ENCODE results near the gene USH2A. TPM values are rescaled to one million over a fixed set of nuclear protein-coding genes. Genes with fewer than 3 reads are reported as not detected.

The USH2A gene
- total RNA-seq, 1 experiment from 2014 or later = not detected

DNA sequence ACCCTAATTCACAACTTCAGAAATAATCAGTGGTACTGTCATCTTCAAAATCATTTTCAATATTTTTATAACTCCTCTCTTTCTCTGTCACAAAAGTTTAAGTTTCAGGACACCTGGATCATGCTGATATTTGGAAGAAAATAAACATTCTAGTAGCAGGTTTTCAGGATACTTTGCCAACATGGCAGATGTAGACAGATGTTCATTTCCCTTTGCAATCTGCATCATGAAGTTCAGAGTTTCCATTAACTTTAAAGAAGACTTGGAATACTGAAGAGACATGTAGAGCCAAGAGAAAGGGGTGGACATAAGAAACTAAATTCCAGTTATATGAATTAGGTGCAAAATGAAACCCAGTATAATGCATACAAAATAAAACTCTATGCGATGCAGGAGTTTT is 218.1 kb downstream of the USH2A start:
- H2AFZ ChIP-seq (ENCODE audit: low read depth, low read length, poor library complexity, severe bottlenecking) = no peak overlapping the region
- ChIA-PET RAD21 (ENCODE audit: low non-redundant PET in 1 of 2, low total read pairs in 2 of 2, uncharacterized antibody in 2 of 2, unreplicated experiment in 2 of 2) (no interaction called here), POLR2A (no interaction called here), CTCF (no interaction called here)
- H3K9me2 ChIP-seq (ENCODE audit: insufficient read depth) = no peaks in the 10 kb centered on the region
- no peaks in the 10 kb centered on the region; a peak in 1 of 4 replicates for H3K9me3 ChIP-seq (ENCODE audit: control insufficient read depth in 1 of 2, insufficient read depth in 1 of 2, low read depth in 1 of 2, low read length in 2 of 2)
- H3K9ac ChIP-seq (ENCODE audit: low read length) = no peak overlapping the region
- no peaks in the 10 kb centered on the region for H3K36me3 ChIP-seq (ENCODE audit: control insufficient read depth in 1 of 2, insufficient read depth in 2 of 2, low read length in 2 of 2)
- ATAC-seq = no peak
- TF ChIP-seq POLR2AphosphoS5 (IDR thresholded peaks at IDR 0.05; ENCODE audit: low read depth, low read length) = no peak
- TF ChIP-seq JUND (IDR thresholded peaks at IDR 0.05) = no peak
- intact Hi-C loops (cut with micrococcal nuclease) = no loop called here
- H3K27me3 ChIP-seq (ENCODE audit: insufficient read depth, low read length) = no peaks in the 10 kb centered on the region
- H4K20me1 ChIP-seq (ENCODE audit: insufficient read depth) = no peaks in the 10 kb centered on the region
- H3K4me3 ChIP-seq (replicated peaks in 1 of 2; ENCODE audit: low read depth in 1 of 2, low read length in 2 of 2) = no peak overlapping the region
- no peak overlapping the region for H3K27ac ChIP-seq (ENCODE audit: low read depth, low read length)
- no peak overlapping the region for H3K4me2 ChIP-seq (ENCODE audit: low read length)
- H3K4me1 ChIP-seq (ENCODE audit: control insufficient read depth in 1 of 2, insufficient read depth in 2 of 2, low read length in 2 of 2) = no peaks in the 10 kb centered on the region
- no peak for DNase-seq (ENCODE audit: low read depth, low spot score)
- H3K79me2 ChIP-seq (ENCODE audit: insufficient read depth, low read length) = no peaks in the 10 kb centered on the region
- BruUV-seq (replicated peaks) = no TSS peak

DNA sequence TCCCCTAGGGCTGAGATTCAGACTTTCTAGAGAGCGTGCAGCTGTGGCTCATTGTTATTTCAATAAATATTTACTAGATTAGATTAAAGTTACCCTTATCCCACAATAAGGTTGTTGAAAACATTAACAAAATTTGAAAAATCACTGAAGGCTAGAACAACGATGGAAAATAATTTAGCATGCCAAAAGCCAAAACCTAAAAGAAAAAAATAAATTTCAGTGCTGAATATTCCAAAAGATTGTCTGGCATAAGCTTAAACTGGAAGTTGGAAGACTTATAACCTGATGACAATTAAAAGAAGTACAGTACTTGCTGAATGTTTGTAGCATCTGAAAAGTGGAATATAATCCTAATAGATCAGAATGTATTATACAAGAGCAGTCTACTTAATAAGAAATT is 221.3 kb downstream of the USH2A start:
- ChIA-PET CTCF (no interaction called here), POLR2A (no interaction called here), RAD21 (ENCODE audit: low non-redundant PET in 1 of 2, low total read pairs in 2 of 2, uncharacterized antibody in 2 of 2, unreplicated experiment in 2 of 2) (no interaction called here)
- no peaks in the 10 kb centered on the region for H3K9me2 ChIP-seq (ENCODE audit: insufficient read depth)
- no peaks in the 10 kb centered on the region for H3K27me3 ChIP-seq (ENCODE audit: insufficient read depth, low read length)
- no peaks in the 10 kb centered on the region; a peak in 1 of 4 replicates for H3K9me3 ChIP-seq (ENCODE audit: control insufficient read depth in 1 of 2, insufficient read depth in 1 of 2, low read depth in 1 of 2, low read length in 2 of 2)
- DNase-seq (ENCODE audit: low read depth, low spot score) (no peak), ATAC-seq (no peak)
- intact Hi-C loops (cut with micrococcal nuclease) = no loop called here
- H3K4me1 ChIP-seq (ENCODE audit: control insufficient read depth in 1 of 2, insufficient read depth in 2 of 2, low read length in 2 of 2) = no peaks in the 10 kb centered on the region
- BruUV-seq (replicated peaks) = no TSS peak
- H3K4me3 ChIP-seq (replicated peaks in 1 of 2; ENCODE audit: low read depth in 1 of 2, low read length in 2 of 2) = no peak overlapping the region
- H3K27ac ChIP-seq (ENCODE audit: low read depth, low read length) = no peak overlapping the region
- H3K9ac ChIP-seq (ENCODE audit: low read length) = no peak overlapping the region
- H3K36me3 ChIP-seq (ENCODE audit: control insufficient read depth in 1 of 2, insufficient read depth in 2 of 2, low read length in 2 of 2) = no peaks in the 10 kb centered on the region
- H3K79me2 ChIP-seq (ENCODE audit: insufficient read depth, low read length) = no peaks in the 10 kb centered on the region
- no peaks in the 10 kb centered on the region for H4K20me1 ChIP-seq (ENCODE audit: insufficient read depth)
- no peak overlapping the region for H3K4me2 ChIP-seq (ENCODE audit: low read length)
- H2AFZ ChIP-seq (ENCODE audit: low read depth, low read length, poor library complexity, severe bottlenecking) = no peak overlapping the region
- no peak for TF ChIP-seq CEBPB (IDR thresholded peaks at IDR 0.05; ENCODE audit: low read depth)
- no peak for TF ChIP-seq CBX3 (IDR thresholded peaks at IDR 0.05; ENCODE audit: low read depth)
- no peak for TF ChIP-seq ZNF274 (IDR thresholded peaks at IDR 0.05; ENCODE audit: low read depth, low read length)
- TF ChIP-seq ELF1 (IDR thresholded peaks at IDR 0.05; ENCODE audit: borderline replicate concordance, low read depth) = no peak
- no peak for TF ChIP-seq JUND (IDR thresholded peaks at IDR 0.05)
- no peak for TF ChIP-seq YY1 (IDR thresholded peaks at IDR 0.05; ENCODE audit: extremely low read depth, insufficient replicate concordance, low read depth, low read length)
- TF ChIP-seq, protein P1, sequence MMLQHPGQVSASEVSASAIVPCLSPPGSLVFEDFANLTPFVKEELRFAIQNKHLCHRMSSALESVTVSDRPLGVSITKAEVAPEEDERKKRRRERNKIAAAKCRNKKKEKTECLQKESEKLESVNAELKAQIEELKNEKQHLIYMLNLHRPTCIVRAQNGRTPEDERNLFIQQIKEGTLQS (IDR thresholded peaks at IDR 0.05) = no peak
- no peak for TF ChIP-seq SRF (IDR thresholded peaks at IDR 0.05; ENCODE audit: low read depth)
- TF ChIP-seq POLR2AphosphoS5 (IDR thresholded peaks at IDR 0.05; ENCODE audit: low read depth, low read length) = no peak

Measured in HCT116 (cell line).